GM12801 (cell line): ENCODE measurements around the gene CBFA2T2.

Experiments
- TF ChIP-seq, protein P1 (sequence below): IDR thresholded peaks from one replicate; pipeline ENCODE4 v1.5.1; 2011; ENCODE audit warnings: control low read depth; ENCODE audit not compliant: insufficient read length; ENCODE audit errors: extremely low read depth

Gene CBFA2T2

DNA sequence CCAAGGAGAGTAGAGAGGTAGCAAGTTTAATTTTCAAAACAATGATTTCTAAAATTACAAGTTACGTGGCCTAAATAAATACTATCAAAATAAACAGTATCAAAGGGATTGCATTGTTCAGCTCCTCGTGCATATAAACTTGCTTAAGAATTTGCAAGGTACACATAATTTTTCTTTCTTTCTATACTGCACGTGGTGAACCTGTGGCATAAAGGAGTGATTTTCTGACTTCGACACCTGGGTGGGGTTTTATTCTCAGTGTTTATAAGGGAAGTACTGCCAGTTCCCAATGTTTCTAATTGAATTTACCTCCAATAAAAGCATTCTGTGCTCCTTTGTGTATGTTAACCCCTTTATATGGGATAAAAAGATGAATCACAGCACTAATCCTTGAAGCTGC, 122.1 kb downstream of the CBFA2T2 start:
- TF ChIP-seq, protein P1, sequence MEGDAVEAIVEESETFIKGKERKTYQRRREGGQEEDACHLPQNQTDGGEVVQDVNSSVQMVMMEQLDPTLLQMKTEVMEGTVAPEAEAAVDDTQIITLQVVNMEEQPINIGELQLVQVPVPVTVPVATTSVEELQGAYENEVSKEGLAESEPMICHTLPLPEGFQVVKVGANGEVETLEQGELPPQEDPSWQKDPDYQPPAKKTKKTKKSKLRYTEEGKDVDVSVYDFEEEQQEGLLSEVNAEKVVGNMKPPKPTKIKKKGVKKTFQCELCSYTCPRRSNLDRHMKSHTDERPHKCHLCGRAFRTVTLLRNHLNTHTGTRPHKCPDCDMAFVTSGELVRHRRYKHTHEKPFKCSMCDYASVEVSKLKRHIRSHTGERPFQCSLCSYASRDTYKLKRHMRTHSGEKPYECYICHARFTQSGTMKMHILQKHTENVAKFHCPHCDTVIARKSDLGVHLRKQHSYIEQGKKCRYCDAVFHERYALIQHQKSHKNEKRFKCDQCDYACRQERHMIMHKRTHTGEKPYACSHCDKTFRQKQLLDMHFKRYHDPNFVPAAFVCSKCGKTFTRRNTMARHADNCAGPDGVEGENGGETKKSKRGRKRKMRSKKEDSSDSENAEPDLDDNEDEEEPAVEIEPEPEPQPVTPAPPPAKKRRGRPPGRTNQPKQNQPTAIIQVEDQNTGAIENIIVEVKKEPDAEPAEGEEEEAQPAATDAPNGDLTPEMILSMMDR, result no peak

DNA sequence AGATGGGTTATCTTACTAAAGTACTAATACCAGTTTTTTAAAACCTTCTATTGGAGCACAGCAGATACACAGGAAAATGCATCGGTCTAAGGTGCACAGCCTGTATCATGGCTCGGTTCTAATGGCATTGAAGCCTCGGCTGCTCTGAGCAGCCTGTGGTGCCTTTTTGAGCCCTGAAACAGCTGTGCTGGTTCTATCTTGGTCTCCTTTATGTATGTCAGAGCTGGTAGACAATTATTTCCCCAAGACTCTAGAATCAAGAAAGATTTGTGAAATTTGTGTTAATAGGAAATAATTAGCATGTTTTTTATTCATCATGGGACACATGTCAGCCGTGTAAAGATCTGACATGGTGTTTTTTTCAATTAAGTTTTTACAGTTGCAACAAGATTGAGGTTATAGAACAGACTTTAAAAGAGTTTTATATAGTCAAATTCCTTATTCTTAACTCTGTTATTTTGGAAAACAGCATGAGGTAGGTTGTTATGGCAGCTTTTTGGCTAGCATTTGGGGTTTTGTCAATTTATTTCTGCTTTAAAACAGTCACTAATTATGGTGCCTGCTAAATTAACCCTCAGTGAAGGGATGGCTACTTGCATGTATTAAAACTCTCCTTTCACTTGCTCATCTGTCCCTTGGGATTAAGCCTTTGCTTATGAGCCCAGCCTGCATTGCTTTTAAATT, 132.0 kb downstream of the CBFA2T2 start:
- TF ChIP-seq, protein P1, result no peak

DNA sequence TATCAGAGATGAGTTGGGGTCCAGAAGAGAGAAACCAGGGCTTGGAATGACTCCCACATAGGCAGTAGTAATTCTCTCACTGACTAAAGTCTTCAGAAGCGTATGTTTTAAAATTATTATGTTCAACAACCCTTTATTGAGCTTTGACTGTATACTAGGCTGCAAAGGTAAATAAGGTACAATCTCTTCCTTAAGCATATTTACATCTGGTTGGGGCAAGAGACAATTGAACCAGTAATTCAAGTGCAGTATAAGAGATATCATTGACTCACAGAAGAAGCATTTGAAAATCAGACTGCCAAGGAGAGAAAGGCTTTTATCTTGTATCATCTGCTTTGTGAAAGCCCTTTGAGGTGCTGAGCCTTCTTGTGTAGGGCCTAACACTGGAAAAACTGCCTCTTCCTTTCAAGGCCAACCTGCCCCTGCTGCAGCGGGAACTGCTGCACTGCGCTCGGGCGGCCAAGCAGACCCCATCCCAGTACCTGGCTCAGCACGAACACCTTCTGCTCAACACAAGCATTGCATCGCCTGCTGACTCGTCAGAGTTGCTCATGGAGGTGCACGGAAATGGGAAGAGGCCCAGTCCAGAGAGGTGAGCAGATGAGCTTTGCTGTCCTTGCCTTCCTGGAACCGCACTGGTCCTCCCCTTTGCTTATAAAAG, 132.9 kb downstream of the CBFA2T2 start:
- TF ChIP-seq, protein P1, result no peak

DNA sequence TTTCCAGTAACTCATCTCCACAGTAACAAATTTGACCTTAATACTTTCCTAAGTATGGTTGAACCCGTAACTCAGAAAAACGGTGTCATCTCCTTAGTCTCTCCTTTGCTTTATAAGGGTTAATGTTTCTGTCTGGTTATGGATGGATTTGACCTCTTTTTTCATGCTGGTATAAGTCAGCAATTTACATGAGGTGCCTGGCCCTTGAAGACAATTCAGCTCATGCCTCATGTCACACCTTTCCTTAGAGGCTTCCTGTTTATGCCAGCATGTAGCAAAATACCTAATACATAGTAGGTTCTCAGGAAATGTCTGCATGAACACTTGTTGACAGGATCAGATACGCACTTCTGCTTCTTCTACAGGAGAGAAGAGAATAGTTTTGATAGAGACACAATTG, 134.5 kb downstream of the CBFA2T2 start:
- TF ChIP-seq, protein P1, result no peak

DNA sequence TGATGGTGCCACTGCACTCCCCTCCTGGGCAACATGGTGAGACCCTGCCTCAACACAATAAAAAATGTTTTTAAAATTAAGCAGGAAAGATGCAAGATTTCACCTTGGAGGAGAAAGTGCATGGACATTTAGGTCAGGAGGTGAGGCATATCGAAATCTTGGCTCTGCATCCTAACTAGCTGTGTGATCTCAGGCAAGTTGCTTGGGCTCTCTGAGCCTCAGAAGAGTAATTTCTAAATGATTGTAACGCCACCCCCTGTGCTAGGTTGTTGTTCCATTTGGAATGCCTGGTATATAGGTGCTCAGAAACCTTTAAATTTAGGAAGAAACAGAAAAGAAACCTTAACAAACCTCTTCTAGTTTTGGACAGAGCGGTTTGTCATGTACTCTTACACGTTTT, 136.3 kb downstream of the CBFA2T2 start:
- TF ChIP-seq, protein P1, result no peak

DNA sequence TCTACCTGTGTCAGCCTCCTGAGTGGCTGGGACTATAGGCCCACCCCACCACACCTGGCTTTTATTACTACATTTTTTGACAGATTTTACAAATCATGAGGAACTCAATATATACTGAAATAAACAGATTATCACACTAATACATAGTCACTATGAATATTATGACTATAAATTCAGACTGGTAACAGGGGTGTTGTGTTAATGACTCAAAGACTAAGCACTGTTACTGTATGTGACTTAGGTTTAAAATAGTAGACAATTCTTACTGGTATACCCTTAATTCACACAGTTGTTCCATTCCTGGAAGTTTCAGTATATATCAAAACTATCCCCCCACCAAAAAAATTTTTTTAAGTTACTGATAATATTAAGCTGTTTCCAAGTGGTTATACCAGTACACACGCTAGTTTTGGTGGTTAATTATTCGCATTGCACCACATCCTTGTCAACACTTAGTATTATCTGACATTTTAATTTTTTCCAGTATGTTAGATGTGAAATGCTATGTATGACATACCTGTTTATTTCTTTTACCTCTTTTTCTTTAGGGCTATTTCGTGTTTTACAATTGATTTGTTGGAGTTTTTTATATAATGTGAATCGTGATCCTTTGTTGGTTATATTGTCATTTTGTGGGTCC, 137.8 kb downstream of the CBFA2T2 start:
- TF ChIP-seq, protein P1, result no peak

DNA sequence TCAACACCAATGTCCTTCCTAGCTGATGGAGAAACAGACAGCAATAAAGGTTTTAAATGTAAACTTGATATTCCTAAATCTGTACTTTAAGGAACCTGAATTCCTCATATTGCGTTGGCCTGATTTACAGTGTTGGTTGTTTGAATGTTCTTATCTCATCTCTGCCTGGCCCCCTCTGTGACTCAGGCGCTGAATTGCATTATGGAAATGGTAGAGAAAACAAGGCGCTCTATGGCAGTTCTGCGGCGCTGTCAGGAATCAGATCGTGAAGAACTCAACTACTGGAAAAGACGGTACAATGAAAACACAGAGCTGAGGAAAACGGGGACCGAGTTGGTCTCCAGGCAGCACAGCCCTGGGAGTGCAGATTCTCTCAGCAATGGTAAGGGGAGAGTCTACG, 139.6 kb downstream of the CBFA2T2 start:
- TF ChIP-seq, protein P1, result no peak
